Measurements from ENCODE around the gene CD99L2.

The CD99L2 gene

DNA sequence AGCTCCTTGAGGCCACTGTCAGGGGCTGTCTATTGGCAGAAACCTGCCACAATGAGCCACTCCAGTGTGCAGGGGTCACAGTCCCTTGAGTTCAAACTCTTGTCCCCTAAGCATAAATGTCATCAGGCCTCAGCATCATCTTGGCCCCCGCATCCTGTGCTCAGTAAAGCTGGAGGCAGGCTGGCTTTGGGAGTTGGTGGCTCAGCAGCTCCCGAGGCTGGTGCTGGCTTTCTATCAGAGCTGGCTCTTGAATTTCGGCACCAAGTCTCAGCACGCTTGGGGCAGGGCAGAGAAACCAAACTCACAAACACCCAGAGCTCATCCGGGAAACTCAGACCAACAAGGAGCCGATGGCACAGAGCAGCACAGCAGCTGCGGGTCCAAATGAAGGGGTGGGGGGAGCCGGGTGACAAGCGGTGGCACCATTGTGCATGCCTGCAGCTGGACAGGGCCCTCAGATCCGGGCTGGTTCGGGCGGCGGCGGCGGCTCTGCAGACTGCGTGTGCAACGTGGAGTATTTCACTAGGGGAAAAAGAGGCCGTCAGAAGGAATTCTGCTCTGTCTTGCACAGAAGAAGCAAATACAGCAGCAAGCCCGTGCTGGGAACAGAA is 129.8 kb downstream of the CD99L2 start:
- Histone ChIP-seq H3K27me3 (replicated peaks; ENCODE audit: control insufficient read depth, insufficient read depth, low read length) (no peaks in the 10 kb centered on the region), H3K4me1 (ENCODE audit: control insufficient read depth, insufficient read depth, low read length) (peaks cover 20% of the 10 kb centered on the region), H3K9me3 (ENCODE audit: control insufficient read depth, low read length) (no peaks in the 10 kb centered on the region), H3K36me3 (ENCODE audit: control insufficient read depth, insufficient read depth, low read length, severe bottlenecking) (no peaks in the 10 kb centered on the region), H3K9ac (ENCODE audit: low read length) (no peak overlapping the region), H3K4me3 (ENCODE audit: low read length) (no peak overlapping the region)
- no peak for DNase-seq (ENCODE audit: low read depth)

DNA sequence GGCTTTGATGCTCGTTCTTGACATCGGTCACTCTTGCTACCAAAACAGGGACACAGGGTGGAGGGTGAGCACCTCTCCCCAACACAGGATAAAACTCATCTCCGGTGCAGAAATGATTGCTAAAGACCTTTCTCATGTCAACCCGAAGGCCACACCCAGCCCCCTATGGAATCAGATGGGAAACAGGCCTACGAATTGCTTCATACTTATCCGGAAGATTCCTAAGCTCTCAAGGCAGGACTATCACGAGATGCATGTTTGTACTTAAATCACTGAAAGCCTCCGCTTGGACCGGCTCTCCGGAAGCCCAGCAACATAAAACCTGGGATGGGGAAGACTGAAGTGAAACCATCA is 130.4 kb downstream of the CD99L2 start:
- H3K36me3 ChIP-seq (ENCODE audit: control insufficient read depth, insufficient read depth, low read length, severe bottlenecking), result no peaks in the 10 kb centered on the region
- H3K4me1 ChIP-seq (ENCODE audit: control insufficient read depth, insufficient read depth, low read length), result peaks cover 23% of the 10 kb centered on the region
- H3K9ac ChIP-seq (ENCODE audit: low read length), result no peak overlapping the region
- no peak overlapping the region for H3K4me3 ChIP-seq (ENCODE audit: low read length)
- no peaks in the 10 kb centered on the region for H3K27me3 ChIP-seq (replicated peaks; ENCODE audit: control insufficient read depth, insufficient read depth, low read length)
- no peaks in the 10 kb centered on the region for H3K9me3 ChIP-seq (ENCODE audit: control insufficient read depth, low read length)
- no peak for DNase-seq (ENCODE audit: low read depth)

DNA sequence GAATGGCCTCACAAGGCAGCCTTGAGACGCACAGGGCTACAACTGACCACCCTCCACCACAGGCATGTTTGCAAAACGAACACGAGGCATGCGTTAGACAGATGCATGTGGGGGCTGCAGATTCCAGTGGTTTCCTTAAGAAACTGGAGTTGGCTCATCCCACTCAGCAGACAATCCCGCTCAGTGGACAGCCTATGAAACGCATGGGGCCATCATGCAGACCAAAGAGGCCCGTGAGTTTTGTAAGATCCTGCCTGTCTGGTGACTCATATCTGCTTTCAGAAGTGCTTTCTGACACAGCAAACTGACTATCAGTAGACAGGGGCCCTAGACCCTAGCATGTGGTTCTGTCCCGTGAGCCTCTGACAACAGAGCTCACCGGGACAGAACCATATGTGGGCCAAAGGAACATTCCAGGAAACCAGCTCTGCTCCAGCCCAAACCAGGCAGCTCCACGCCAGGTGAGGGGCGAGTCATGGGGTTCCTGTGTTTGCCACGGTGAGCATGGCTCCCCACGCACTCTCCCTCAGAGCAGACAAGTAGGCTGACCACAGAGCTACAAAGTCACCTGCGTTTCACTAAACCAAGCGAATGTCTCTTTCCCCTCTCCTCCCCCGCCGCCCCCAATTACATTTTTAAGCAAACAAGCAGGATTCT is 130.9 kb downstream of the CD99L2 start:
- Histone ChIP-seq H3K27me3 (replicated peaks; ENCODE audit: control insufficient read depth, insufficient read depth, low read length) (no peaks in the 10 kb centered on the region), H3K9me3 (ENCODE audit: control insufficient read depth, low read length) (no peaks in the 10 kb centered on the region), H3K4me3 (ENCODE audit: low read length) (no peak overlapping the region), H3K36me3 (ENCODE audit: control insufficient read depth, insufficient read depth, low read length, severe bottlenecking) (no peaks in the 10 kb centered on the region), H3K4me1 (ENCODE audit: control insufficient read depth, insufficient read depth, low read length) (peaks cover 27% of the 10 kb centered on the region), H3K9ac (ENCODE audit: low read length) (no peak overlapping the region)
- DNase-seq (ENCODE audit: low read depth), result peak; percentile 76

DNA sequence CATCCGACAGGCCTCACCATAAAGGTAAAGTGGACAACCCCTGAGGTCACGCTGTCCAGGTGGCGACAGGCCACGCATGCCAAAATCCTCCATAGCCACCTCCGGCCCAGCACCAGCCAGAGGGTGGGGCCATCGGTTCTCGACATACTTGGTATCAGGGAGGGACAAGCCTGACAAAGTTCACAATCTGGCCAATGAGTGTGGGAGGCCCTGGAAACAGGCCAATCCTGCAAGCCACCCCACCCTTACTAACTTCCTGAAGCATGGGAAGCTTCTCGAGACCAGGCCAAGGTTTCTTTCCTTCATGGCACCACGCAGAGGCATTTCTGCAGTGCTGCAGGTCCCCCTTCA is 131.4 kb downstream of the CD99L2 start:
- Histone ChIP-seq H3K4me1 (ENCODE audit: control insufficient read depth, insufficient read depth, low read length) (peaks cover 25% of the 10 kb centered on the region), H3K9me3 (ENCODE audit: control insufficient read depth, low read length) (no peaks in the 10 kb centered on the region), H3K27me3 (replicated peaks; ENCODE audit: control insufficient read depth, insufficient read depth, low read length) (no peaks in the 10 kb centered on the region), H3K36me3 (ENCODE audit: control insufficient read depth, insufficient read depth, low read length, severe bottlenecking) (no peaks in the 10 kb centered on the region), H3K9ac (ENCODE audit: low read length) (no peak overlapping the region), H3K4me3 (ENCODE audit: low read length) (no peak overlapping the region)
- DNase-seq (ENCODE audit: low read depth), result no peak

DNA sequence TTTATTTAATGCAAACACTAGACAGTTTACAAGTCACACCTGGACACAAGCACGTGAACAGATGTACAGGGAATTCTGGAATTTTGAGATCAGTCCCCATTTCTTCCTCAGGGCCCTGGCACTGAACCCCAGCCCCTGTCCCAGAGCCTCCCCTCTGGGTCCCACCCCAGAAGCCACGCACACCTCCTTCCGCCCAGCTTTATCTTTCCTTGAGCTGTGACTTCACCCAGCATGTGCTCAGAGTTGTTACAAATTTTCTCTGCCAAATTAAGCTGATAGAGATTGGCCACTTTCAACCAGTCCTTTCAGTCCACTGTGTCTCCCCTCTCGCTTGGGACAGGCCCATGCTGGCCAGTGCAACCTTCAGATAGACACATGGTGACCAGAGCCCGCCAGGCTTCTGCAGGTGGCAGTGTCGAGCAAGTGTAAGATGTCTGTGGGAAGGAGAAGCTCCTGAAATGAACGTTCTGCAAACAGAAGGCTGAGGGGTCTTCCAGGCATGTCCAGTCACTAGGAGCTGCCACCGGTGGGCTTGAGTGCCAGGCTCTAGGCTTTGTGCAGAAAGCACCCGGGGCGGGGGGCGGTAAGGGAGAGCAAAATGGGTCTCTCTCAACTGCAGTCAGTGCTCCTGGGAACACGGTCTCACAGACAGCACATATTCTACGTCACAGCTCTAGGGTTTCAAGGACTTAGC is 132.0 kb downstream of the CD99L2 start:
- no peaks in the 10 kb centered on the region for H3K36me3 ChIP-seq (ENCODE audit: control insufficient read depth, insufficient read depth, low read length, severe bottlenecking)
- DNase-seq (ENCODE audit: low read depth), result no peak

DNA sequence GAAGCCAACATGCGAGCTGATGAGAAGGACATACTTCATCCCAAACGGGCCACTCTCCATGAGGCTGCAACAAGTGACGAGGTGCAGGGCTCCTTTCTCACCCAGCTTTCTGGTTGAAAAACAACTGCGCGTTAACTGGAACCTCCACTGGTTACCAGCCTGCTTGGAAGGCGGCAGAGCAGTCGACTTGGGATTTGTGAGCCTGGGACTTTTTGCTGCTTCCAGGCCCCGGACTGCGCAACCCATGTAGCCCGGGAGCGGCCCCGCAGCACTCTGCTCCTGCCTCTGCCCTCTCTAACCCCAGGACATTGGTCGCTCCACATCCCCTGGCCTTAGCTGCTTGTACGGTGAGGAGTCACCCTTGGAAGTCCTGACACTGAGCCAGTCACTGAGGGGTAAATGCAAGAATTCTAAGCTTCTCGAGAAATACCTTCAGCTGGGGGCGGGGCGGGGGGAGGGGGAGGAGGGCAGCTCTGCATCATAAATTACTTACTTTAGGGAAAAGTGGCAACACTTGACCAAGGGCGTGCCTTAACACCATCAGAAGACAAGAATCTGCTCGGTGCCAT is 132.6 kb downstream of the CD99L2 start:
- H3K4me3 ChIP-seq (ENCODE audit: low read length), result no peak overlapping the region
- H3K9ac ChIP-seq (ENCODE audit: low read length), result no peak overlapping the region
- no peaks in the 10 kb centered on the region for H3K27me3 ChIP-seq (replicated peaks; ENCODE audit: control insufficient read depth, insufficient read depth, low read length)
- no peak for DNase-seq (ENCODE audit: low read depth)
- no peaks in the 10 kb centered on the region for H3K9me3 ChIP-seq (ENCODE audit: control insufficient read depth, low read length)
- no peaks in the 10 kb centered on the region for H3K36me3 ChIP-seq (ENCODE audit: control insufficient read depth, insufficient read depth, low read length, severe bottlenecking)
- H3K4me1 ChIP-seq (ENCODE audit: control insufficient read depth, insufficient read depth, low read length), result peaks cover 24% of the 10 kb centered on the region

More for the DNA sequence above, 132.0 kb downstream of the CD99L2 start:
- Histone ChIP-seq H3K9me3 (ENCODE audit: control insufficient read depth, low read length) (no peaks in the 10 kb centered on the region), H3K9ac (ENCODE audit: low read length) (no peak overlapping the region), H3K4me3 (ENCODE audit: low read length) (no peak overlapping the region), H3K4me1 (ENCODE audit: control insufficient read depth, insufficient read depth, low read length) (peaks cover 24% of the 10 kb centered on the region), H3K27me3 (replicated peaks; ENCODE audit: control insufficient read depth, insufficient read depth, low read length) (no peaks in the 10 kb centered on the region)

DNA sequence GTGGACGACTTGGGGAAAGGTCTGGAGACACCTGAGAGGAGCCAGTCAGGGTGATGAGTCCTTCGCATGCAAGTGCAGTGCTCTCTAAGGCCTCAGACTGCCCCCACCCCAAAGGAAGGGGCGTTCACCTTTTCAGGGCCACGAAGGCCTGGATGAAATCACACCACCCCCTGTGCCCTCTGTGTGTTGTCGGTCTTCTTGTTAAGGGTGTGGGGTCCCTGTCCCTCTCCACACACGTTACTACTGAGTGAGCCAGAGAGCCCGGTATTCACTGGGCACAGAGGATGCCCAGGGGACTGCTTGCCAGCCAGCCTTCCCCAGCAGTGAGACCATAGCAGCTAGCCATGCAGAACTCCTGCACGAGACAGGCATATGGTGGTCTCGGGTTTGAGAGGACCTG is 133.2 kb downstream of the CD99L2 start:
- no peaks in the 10 kb centered on the region for H3K9me3 ChIP-seq (ENCODE audit: control insufficient read depth, low read length)
- DNase-seq (ENCODE audit: low read depth), result no peak
- no peaks in the 10 kb centered on the region for H3K36me3 ChIP-seq (ENCODE audit: control insufficient read depth, insufficient read depth, low read length, severe bottlenecking)
- peaks cover 24% of the 10 kb centered on the region for H3K4me1 ChIP-seq (ENCODE audit: control insufficient read depth, insufficient read depth, low read length)
- H3K9ac ChIP-seq (ENCODE audit: low read length), result no peak overlapping the region
- no peak overlapping the region for H3K4me3 ChIP-seq (ENCODE audit: low read length)
- H3K27me3 ChIP-seq (replicated peaks; ENCODE audit: control insufficient read depth, insufficient read depth, low read length), result no peaks in the 10 kb centered on the region

DNA sequence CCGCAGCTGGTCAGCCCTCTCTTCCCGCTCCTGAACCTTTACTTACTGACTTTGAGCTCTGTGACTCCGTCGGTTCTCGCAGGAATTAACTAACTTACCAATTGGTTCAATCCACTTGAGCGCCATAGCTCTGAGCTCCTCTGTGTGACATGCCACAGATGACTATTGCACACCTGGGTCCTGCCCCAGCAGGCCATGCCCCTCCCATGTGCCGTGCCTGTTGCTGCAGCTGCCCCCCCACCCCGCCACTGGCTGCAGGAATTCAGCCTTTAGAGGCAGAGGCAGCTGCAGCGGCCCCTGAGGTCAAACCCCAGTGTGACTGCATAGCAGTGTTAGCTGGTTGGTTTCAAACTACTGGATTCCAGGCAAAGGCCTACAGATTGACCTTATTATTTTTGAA is 134.7 kb downstream of the CD99L2 start:
- Histone ChIP-seq H3K4me3 (ENCODE audit: low read length) (no peak overlapping the region), H3K9me3 (ENCODE audit: control insufficient read depth, low read length) (no peaks in the 10 kb centered on the region), H3K4me1 (ENCODE audit: control insufficient read depth, insufficient read depth, low read length) (peaks cover 24% of the 10 kb centered on the region), H3K27me3 (replicated peaks; ENCODE audit: control insufficient read depth, insufficient read depth, low read length) (no peaks in the 10 kb centered on the region), H3K36me3 (ENCODE audit: control insufficient read depth, insufficient read depth, low read length, severe bottlenecking) (no peaks in the 10 kb centered on the region), H3K9ac (ENCODE audit: low read length) (no peak overlapping the region)
- DNase-seq (ENCODE audit: low read depth), result no peak

DNA sequence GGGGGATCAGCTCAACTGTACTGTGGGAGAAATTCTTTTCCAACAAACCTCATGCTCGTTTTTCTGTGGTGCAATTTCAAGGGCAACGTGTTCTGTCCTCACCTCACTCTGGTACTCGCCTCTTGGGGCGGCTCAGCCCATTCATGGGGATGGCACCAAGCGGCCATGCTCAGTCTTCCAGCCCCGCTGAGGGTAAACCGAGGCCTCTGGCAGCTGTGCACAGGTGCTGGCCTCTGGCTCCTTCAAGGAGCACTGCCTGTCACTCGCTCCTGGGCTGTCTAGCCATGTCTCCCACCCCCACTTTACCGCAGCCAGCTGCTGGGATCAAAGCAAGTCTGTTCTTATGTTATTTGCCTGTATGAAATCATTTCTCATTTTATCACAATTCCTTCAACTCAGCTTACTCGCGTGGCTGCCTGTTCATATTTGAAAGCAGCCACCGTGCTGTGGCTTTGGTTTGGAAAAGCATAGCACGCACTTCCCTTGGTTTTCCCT is 135.1 kb downstream of the CD99L2 start:
- no peaks in the 10 kb centered on the region for H3K27me3 ChIP-seq (replicated peaks; ENCODE audit: control insufficient read depth, insufficient read depth, low read length)
- H3K36me3 ChIP-seq (ENCODE audit: control insufficient read depth, insufficient read depth, low read length, severe bottlenecking), result no peaks in the 10 kb centered on the region
- H3K9ac ChIP-seq (ENCODE audit: low read length), result no peak overlapping the region
- no peak overlapping the region for H3K4me3 ChIP-seq (ENCODE audit: low read length)
- peaks cover 24% of the 10 kb centered on the region for H3K4me1 ChIP-seq (ENCODE audit: control insufficient read depth, insufficient read depth, low read length)
- no peak for DNase-seq (ENCODE audit: low read depth)
- no peaks in the 10 kb centered on the region for H3K9me3 ChIP-seq (ENCODE audit: control insufficient read depth, low read length)

DNA sequence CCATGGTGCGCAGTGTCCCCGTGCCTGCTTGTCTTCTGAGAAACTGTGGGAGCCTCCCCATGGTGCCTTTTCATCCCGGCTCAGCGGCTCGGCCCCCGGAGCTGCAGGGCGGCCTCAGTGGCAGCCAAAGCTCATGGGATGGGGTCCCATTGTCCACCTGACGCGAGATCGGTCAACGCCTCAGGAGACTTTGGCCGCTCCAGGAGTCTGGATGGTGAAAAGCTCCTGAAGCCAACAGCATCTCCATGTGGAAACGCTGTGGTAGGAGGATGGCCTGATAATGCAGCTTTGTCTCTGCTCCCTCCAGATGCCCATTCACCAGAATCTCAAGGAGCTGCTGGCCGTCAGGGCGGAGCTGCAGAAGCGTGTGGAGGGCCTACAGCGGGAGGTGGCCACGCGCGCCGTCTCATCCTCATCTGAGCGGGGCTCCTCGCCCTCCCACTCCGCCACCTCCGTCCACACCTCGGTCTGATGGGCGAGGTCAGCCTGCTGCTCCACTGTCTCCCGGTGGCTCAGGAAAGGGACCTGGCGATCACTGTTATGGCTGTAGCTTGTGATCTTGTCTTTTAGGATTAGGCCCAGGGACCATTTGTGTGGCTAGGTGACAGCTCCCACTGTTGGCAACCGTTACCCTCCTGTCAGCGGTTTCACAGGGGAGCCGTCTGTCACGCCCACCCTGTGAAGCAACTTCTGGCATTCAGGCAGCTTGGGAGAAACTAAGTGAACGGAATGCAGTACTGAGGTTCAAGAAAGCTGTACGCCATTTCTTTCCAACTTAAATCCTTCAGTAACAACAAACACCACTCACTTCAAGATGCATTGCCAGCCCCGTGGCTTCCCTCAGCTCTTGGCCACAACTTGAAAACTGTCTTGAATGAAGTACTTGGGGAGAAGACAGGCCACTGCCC is 136.0 kb downstream of the CD99L2 start:
- Histone ChIP-seq H3K9me3 (ENCODE audit: control insufficient read depth, low read length) (no peaks in the 10 kb centered on the region), H3K27me3 (replicated peaks; ENCODE audit: control insufficient read depth, insufficient read depth, low read length) (no peaks in the 10 kb centered on the region), H3K4me1 (ENCODE audit: control insufficient read depth, insufficient read depth, low read length) (peaks cover 18% of the 10 kb centered on the region), H3K4me3 (ENCODE audit: low read length) (no peak overlapping the region), H3K9ac (ENCODE audit: low read length) (no peak overlapping the region), H3K36me3 (ENCODE audit: control insufficient read depth, insufficient read depth, low read length, severe bottlenecking) (no peaks in the 10 kb centered on the region)
- DNase-seq (ENCODE audit: low read depth), result no peak

DNA sequence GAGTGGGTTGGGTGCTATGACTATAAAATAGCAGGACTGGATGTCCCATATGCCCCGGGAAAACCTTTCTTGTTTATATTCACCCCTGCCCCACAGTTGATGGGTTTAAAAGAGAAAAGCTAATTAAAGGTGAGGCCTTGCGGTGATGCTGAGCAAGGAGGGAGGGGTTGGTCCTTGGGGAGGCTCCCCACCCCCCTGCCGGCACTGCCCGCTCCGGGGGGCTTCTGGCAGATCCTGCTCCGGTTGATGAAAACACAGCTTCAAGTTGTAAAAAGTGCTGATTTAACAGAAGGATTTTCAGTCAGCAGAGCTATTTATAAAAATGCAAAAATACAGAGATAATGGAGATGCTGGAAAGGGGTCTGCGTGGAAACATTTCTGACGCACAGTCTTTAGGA is 136.7 kb downstream of the CD99L2 start:
- Histone ChIP-seq H3K27me3 (replicated peaks; ENCODE audit: control insufficient read depth, insufficient read depth, low read length) (no peaks in the 10 kb centered on the region), H3K36me3 (ENCODE audit: control insufficient read depth, insufficient read depth, low read length, severe bottlenecking) (no peaks in the 10 kb centered on the region)
- DNase-seq (ENCODE audit: low read depth), result no peak

More for the DNA sequence above, 136.7 kb downstream of the CD99L2 start:
- H3K4me3 ChIP-seq (ENCODE audit: low read length), result no peak overlapping the region
- peaks cover 11% of the 10 kb centered on the region for H3K4me1 ChIP-seq (ENCODE audit: control insufficient read depth, insufficient read depth, low read length)
- H3K9ac ChIP-seq (ENCODE audit: low read length), result no peak overlapping the region
- no peaks in the 10 kb centered on the region for H3K9me3 ChIP-seq (ENCODE audit: control insufficient read depth, low read length)
